Panc1 (cell line): Measurements from ENCODE around the gene DSG1.

ENCODE experiments used
- CTCF ChIP-seq: fragments of 450-650 bp; IDR thresholded peaks from 2 replicates; pipeline ENCODE4 v1.5.1; 2017; ENCODE audit warnings: mild to moderate bottlenecking
- POLR2AphosphoS5 ChIP-seq: IDR thresholded peaks from 2 replicates; pipeline ENCODE4 v1.6.1; 2012; ENCODE audit warnings: mild to moderate bottlenecking, low read depth, low read length, moderate library complexity
- REST ChIP-seq, 2 experiments: IDR thresholded peaks; 2 replicates each; pipeline ENCODE4 v1.6.1; 2011 to 2012; ENCODE audit warnings: low read depth in 2 of 2, control low read depth in 1 of 2, low read length in 1 of 2, mild to moderate bottlenecking in 1 of 2, moderate library complexity in 1 of 2; ENCODE audit not compliant: insufficient read depth in 1 of 2
- SIN3A ChIP-seq: IDR thresholded peaks from 2 replicates; pipeline ENCODE4 v1.6.1; 2012; ENCODE audit warnings: low read depth, mild to moderate bottlenecking, low read length, moderate library complexity, borderline replicate concordance; ENCODE audit not compliant: insufficient read depth
- TCF7L2 ChIP-seq: IDR thresholded peaks from 2 replicates; pipeline ENCODE4 v1.6.1; 2011; ENCODE audit warnings: mild to moderate bottlenecking, low read depth, low read length, inconsistent platforms

GRCh38 chr18:31369478-31369877 lies 51.5 kb downstream of the DSG1 start:
- TF ChIP-seq CTCF (no peak), SIN3A (no peak), POLR2AphosphoS5 (no peak), TCF7L2 (no peak), REST (IDR thresholded peaks at IDR 0.05; ENCODE audit: insufficient read depth in 1 of 2, low read depth in 2 of 2, low read length in 1 of 2) (no peak)
